ENCODE measurements around the gene PPP2R2D. TPM values are rescaled to one million over a fixed set of nuclear protein-coding genes. Genes with fewer than 3 reads are reported as not detected.

PPP2R2D gene
- polyA plus RNA-seq, 1 of the 3 experiments (the other 2 are of a cell fraction): 25.1 TPM

DNA sequence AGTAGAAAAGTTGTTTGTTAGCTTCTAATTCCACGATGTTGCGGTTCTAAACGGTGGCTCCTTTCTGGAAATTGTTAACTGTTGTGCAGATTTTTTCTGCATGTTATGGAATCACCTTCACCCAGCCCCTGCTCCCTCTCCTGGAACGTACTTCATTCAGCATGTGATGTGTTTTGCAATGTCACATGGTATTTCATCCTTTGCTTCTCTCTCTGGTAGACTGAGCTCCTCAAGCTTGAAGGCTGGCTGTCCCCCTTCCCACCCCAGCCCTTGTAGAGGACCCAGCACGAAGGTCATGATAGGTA lies 4.4 kb downstream of the PPP2R2D start:
- TF ChIP-seq RCOR1 (IDR thresholded peaks at IDR 0.05; ENCODE audit: low read length) (no peak), FOXJ3 (CRISPR knock-in tag; IDR thresholded peaks at IDR 0.05) (no peak), ZBTB33 (IDR thresholded peaks at IDR 0.05; ENCODE audit: borderline replicate concordance, low read depth) (no peak), FOXM1 (IDR thresholded peaks at IDR 0.05; ENCODE audit: low read depth) (no peak), RFX5 (IDR thresholded peaks at IDR 0.05; ENCODE audit: low read length) (no peak), SMC3 (IDR thresholded peaks at IDR 0.05; ENCODE audit: low read depth, low read length) (no peak), GATA2 (CRISPR knock-in tag; IDR thresholded peaks at IDR 0.05) (no peak), EP300 (IDR thresholded peaks at IDR 0.05; ENCODE audit: borderline replicate concordance in 1 of 2, low read depth in 1 of 2, low read length in 1 of 2) (no peak), RAD21 (IDR thresholded peaks at IDR 0.05; ENCODE audit: low read length) (no peak)
- Histone ChIP-seq H4K20me1 (ENCODE audit: insufficient read depth) (peaks cover 79% of the 10 kb centered on the region), H3K27ac (ENCODE audit: low read depth in 2 of 2, low read length in 1 of 2) (no peak overlapping the region), H3K79me2 (ENCODE audit: insufficient read depth) (peaks cover 88% of the 10 kb centered on the region), H3K4me2 (no peak overlapping the region), H3K27me3 (ENCODE audit: insufficient read depth) (no peaks in the 10 kb centered on the region), H3F3A (replicated peaks; ENCODE audit: insufficient read depth) (no peaks in the 10 kb centered on the region), H2AFZ (ENCODE audit: low read depth) (no peak overlapping the region), H3K4me3 (ENCODE audit: low read depth in 2 of 2, low read length in 1 of 2) (no peak overlapping the region), H3K9me2 (no peaks in the 10 kb centered on the region), H3K9me3 (no peaks in the 10 kb centered on the region), H3K4me1 (ENCODE audit: control insufficient read depth in 1 of 2, insufficient read depth in 2 of 2, low read depth in 1 of 2, low read length in 1 of 2) (peaks cover 11 to 20% of the 10 kb centered on the region in 2 experiments; a peak in 3 of 4 replicates), H3K36me3 (replicated peaks in 1 of 2; ENCODE audit: control insufficient read depth in 1 of 2, insufficient read depth in 2 of 2, low read length in 1 of 2) (peaks cover 0 to 16% of the 10 kb centered on the region in 2 experiments), H3K9ac (no peak overlapping the region)
- ChIA-PET CTCF (interaction anchor here (1.0 kb wide), 1 partner anchor 38 kb away, joined by 3 read pairs; no protein-coding TSS in a partner anchor), POLR2A (no interaction called here)
- no peak for DNase-seq
- 93% methylated on average over 5 of the region's 5 CpGs for WGBS (ENCODE audit: low lambda C conversion rate)

GRCh38 chr10:131905603-131906268 lies 4.9 kb downstream of the PPP2R2D start:
- WGBS (ENCODE audit: low lambda C conversion rate): 96% methylated on average over 17 of the region's 17 CpGs
- H3K4me3 ChIP-seq (ENCODE audit: low read depth in 2 of 2, low read length in 1 of 2): no peak overlapping the region
- no peaks in the 10 kb centered on the region for H3F3A ChIP-seq (replicated peaks; ENCODE audit: insufficient read depth)
- peaks cover 83% of the 10 kb centered on the region for H4K20me1 ChIP-seq (ENCODE audit: insufficient read depth)
- no peak overlapping the region for H3K9ac ChIP-seq
- H3K79me2 ChIP-seq (ENCODE audit: insufficient read depth): peaks cover 93% of the 10 kb centered on the region
- POLR2A ChIA-PET: no interaction called here
- H3K36me3 ChIP-seq (replicated peaks in 1 of 2; ENCODE audit: control insufficient read depth in 1 of 2, insufficient read depth in 2 of 2, low read length in 1 of 2): peaks cover 0 to 16% of the 10 kb centered on the region in 2 experiments
- no peak overlapping the region for H3K27ac ChIP-seq (ENCODE audit: low read depth in 2 of 2, low read length in 1 of 2)
- no peaks in the 10 kb centered on the region for H3K27me3 ChIP-seq (ENCODE audit: insufficient read depth)
- no peaks in the 10 kb centered on the region for H3K9me2 ChIP-seq
- no peak for DNase-seq
- no peak overlapping the region for H3K4me2 ChIP-seq
- peaks cover 11 to 20% of the 10 kb centered on the region in 2 experiments; a peak in 3 of 4 replicates for H3K4me1 ChIP-seq (ENCODE audit: control insufficient read depth in 1 of 2, insufficient read depth in 2 of 2, low read depth in 1 of 2, low read length in 1 of 2)
- CTCF ChIA-PET: interaction anchor here (1.0 to 1.1 kb wide), 2 partner anchors 38 to 117 kb away, joined by 3 read pairs; no protein-coding TSS in a partner anchor
- H2AFZ ChIP-seq (ENCODE audit: low read depth): no peak overlapping the region
- no peaks in the 10 kb centered on the region for H3K9me3 ChIP-seq
- TF ChIP-seq ZBTB33 (IDR thresholded peaks at IDR 0.05; ENCODE audit: borderline replicate concordance, low read depth): no peak
- no peak for TF ChIP-seq MEF2A (IDR thresholded peaks at IDR 0.05; ENCODE audit: borderline replicate concordance, low read depth)
- no peak for TF ChIP-seq NFIC (IDR thresholded peaks at IDR 0.05; ENCODE audit: borderline replicate concordance)
- TF ChIP-seq GABPA (IDR thresholded peaks at IDR 0.05; ENCODE audit: low read depth): no peak
- TF ChIP-seq CHD2 (IDR thresholded peaks at IDR 0.05; ENCODE audit: low read length, partially characterized antibody): no peak
- TF ChIP-seq USF1 (IDR thresholded peaks at IDR 0.05; ENCODE audit: borderline replicate concordance, low read depth): no peak
- no peak for TF ChIP-seq GATA2 (CRISPR knock-in tag; IDR thresholded peaks at IDR 0.05)
- TF ChIP-seq USF2 (IDR thresholded peaks at IDR 0.05; ENCODE audit: borderline replicate concordance, low read depth, low read length): no peak
- no peak for TF ChIP-seq TAF1 (IDR thresholded peaks at IDR 0.05; ENCODE audit: borderline replicate concordance, low read depth, low read length)
- no peak for TF ChIP-seq MXI1 (IDR thresholded peaks at IDR 0.05; ENCODE audit: low read depth, low read length)
- TF ChIP-seq SIN3A (IDR thresholded peaks at IDR 0.05; ENCODE audit: borderline replicate concordance, low read depth, low read length): no peak
- no peak for TF ChIP-seq NRF1 (IDR thresholded peaks at IDR 0.05; ENCODE audit: low read depth, low read length)
- TF ChIP-seq YY1 (IDR thresholded peaks at IDR 0.05; ENCODE audit: low read depth): no peak
- TF ChIP-seq, protein P1, sequence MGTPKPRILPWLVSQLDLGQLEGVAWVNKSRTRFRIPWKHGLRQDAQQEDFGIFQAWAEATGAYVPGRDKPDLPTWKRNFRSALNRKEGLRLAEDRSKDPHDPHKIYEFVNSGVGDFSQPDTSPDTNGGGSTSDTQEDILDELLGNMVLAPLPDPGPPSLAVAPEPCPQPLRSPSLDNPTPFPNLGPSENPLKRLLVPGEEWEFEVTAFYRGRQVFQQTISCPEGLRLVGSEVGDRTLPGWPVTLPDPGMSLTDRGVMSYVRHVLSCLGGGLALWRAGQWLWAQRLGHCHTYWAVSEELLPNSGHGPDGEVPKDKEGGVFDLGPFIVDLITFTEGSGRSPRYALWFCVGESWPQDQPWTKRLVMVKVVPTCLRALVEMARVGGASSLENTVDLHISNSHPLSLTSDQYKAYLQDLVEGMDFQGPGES (IDR thresholded peaks at IDR 0.05; ENCODE audit: low read depth, low read length): no peak
- TF ChIP-seq FOXJ3 (CRISPR knock-in tag; IDR thresholded peaks at IDR 0.05): no peak

Data from SK-N-SH (cell line).